B cell (primary cell): Measurements from ENCODE around the gene SCAMP3. TPM values are rescaled to one million over a fixed set of nuclear protein-coding genes. Genes with fewer than 3 reads are reported as not detected.
A peak's percentile ranks its signal among the peaks of the same experiment; 100 is the strongest.

Experiments
- ATAC-seq: fragments of 200-7000 bp; cut with Tn5 transposase; one replicate; pipeline ENCODE4 v1.10.0; 2021; ENCODE audit warnings: low read depth, mild to moderate bottlenecking, moderate number of reproducible peaks, moderate library complexity
- CTCF ChIA-PET: fragments of 350-600 bp; sonication (Branson Sonifier 250); formaldehyde crosslinking; loops from one replicate; lab custom pipeline; 2021; ENCODE audit warnings: antibody characterized with exemption, inconsistent platforms; lab: Charles Lee
- POLR2A ChIA-PET: fragments of 350-600 bp; sonication (Branson Sonifier 250); formaldehyde crosslinking; loops from one replicate; lab custom pipeline; 2021; ENCODE audit warnings: antibody characterized with exemption; lab: Charles Lee
- DNase-seq: peaks from one replicate; pipeline ENCODE4 v3.0.0; 2013
- H2AFZ ChIP-seq: 2 replicates; pipeline ENCODE4 v1.6.1; 2012; ENCODE audit warnings: mild to moderate bottlenecking, low read depth, low read length; ENCODE audit not compliant: insufficient read depth, poor library complexity, severe bottlenecking
- H3K27ac ChIP-seq, 2 donors: 1 replicate in 1 of 2; 2 replicates in 1 of 2; pipeline ENCODE4 v1.5.1; 2012 to 2013; ENCODE audit warnings: low read length in 2 of 2, mild to moderate bottlenecking in 2 of 2, moderate library complexity in 1 of 2
- H3K27me3 ChIP-seq, 4 experiments: fragments of 200-600 bp in 1 of 4; sonication (generic) in 1 of 4; replicated peaks in 1 of 4; 1 replicate in 2 of 4; 2 replicates in 2 of 4; pipeline versions ENCODE4 v1.6.1 to v1.7.0; 2013 to 2016; ENCODE audit warnings: low read length in 3 of 4, mild to moderate bottlenecking in 2 of 4, mixed read lengths in 1 of 4, moderate library complexity in 1 of 4; ENCODE audit not compliant: insufficient read depth in 4 of 4, control insufficient read depth in 3 of 4; ENCODE audit errors: control extremely low read depth in 1 of 4
- H3K36me3 ChIP-seq, 2 experiments: replicated peaks in 1 of 2; 1 replicate in 1 of 2; 2 replicates in 1 of 2; pipeline versions ENCODE4 v1.6.1 to v1.7.1; 2013; ENCODE audit warnings: low read length in 1 of 2; ENCODE audit not compliant: insufficient read depth in 2 of 2, control insufficient read depth in 1 of 2; ENCODE audit errors: control extremely low read depth in 1 of 2, extremely low read depth in 1 of 2
- H3K4me1 ChIP-seq, 2 donors: fragments of 200-600 bp in 1 of 2; sonication (generic) in 1 of 2; 1 replicate in 1 of 2; 2 replicates in 1 of 2; pipeline versions ENCODE4 v1.5.1 to v1.6.1; 2013 to 2017; ENCODE audit warnings: low read length in 2 of 2; ENCODE audit not compliant: control insufficient read depth in 2 of 2, insufficient read depth in 2 of 2
- H3K4me2 ChIP-seq: replicated peaks from 2 replicates; pipeline ENCODE3; 2012; ENCODE audit warnings: mild to moderate bottlenecking, low read depth, low read length; ENCODE audit not compliant: poor library complexity, severe bottlenecking
- H3K4me3 ChIP-seq, 5 experiments: fragments of 200-600 bp in 1 of 5; sonication (generic) in 1 of 5; 1 replicate in 3 of 5; 2 replicates in 2 of 5; pipeline versions ENCODE4 v1.5.1 to v1.7.0; 2011 to 2016; ENCODE audit warnings: low read length in 4 of 5, mild to moderate bottlenecking in 4 of 5, low read depth in 2 of 5, control low read depth in 1 of 5, moderate library complexity in 1 of 5; ENCODE audit not compliant: insufficient read depth in 1 of 5; ENCODE audit errors: control extremely low read depth in 1 of 5, extremely low read depth in 1 of 5
- H3K79me2 ChIP-seq: fragments of 200-600 bp; sonication (generic); one replicate; pipeline ENCODE4 v1.6.0; 2016; ENCODE audit warnings: low read length; ENCODE audit not compliant: control insufficient read depth, insufficient read depth
- H3K9ac ChIP-seq: fragments of 200-600 bp; sonication (generic); 2 replicates; pipeline ENCODE4 v1.6.1; 2017; ENCODE audit warnings: mild to moderate bottlenecking, low read length, moderate library complexity
- H3K9me3 ChIP-seq, 3 donors: one replicate each; pipeline versions ENCODE4 v1.6.1 to v1.7.1; 2013; ENCODE audit warnings: low read length in 2 of 3; ENCODE audit not compliant: control insufficient read depth in 2 of 3, insufficient read depth in 1 of 3; ENCODE audit errors: control extremely low read depth in 1 of 3
- H4K20me1 ChIP-seq: 2 replicates; pipeline ENCODE4 v1.6.0; 2012; ENCODE audit warnings: mild to moderate bottlenecking, low read length; ENCODE audit not compliant: insufficient read depth, control insufficient read depth, poor library complexity, severe bottlenecking
- H3K27ac Mint-ChIP-seq: one replicate; pipeline ENCODE4 v1.8.0; 2021; ENCODE audit warnings: mixed read lengths
- H3K27me3 Mint-ChIP-seq: one replicate; pipeline ENCODE4 v1.8.0; 2021; ENCODE audit warnings: mixed read lengths
- H3K4me1 Mint-ChIP-seq: one replicate; pipeline ENCODE4 v1.8.0; 2021; ENCODE audit warnings: mixed read lengths
- H3K4me3 Mint-ChIP-seq: one replicate; pipeline ENCODE4 v1.8.0; 2021; ENCODE audit warnings: mixed read lengths
- H3K9me3 Mint-ChIP-seq: one replicate; pipeline ENCODE4 v1.8.0; 2022; ENCODE audit warnings: mixed read lengths; ENCODE audit not compliant: insufficient read depth
- EZH2 ChIP-seq: IDR thresholded peaks from 2 replicates; pipeline ENCODE4 v1.6.1; 2012; ENCODE audit warnings: borderline replicate concordance, low read depth, mild to moderate bottlenecking, moderate library complexity, low read length; ENCODE audit not compliant: insufficient read depth, poor library complexity, severe bottlenecking
- WGBS: methylation state at CpG from one replicate; pipeline ENCODE4 v1.1.5; 2013; ENCODE audit warnings: missing lambda C conversion rate; ENCODE audit not compliant: insufficient coverage; 5-methylcytosine and 5-hydroxymethylcytosine counted together
- intact Hi-C: fragments of 100-400 bp; cut with micrococcal nuclease; formaldehyde crosslinking; loops from one replicate; pipeline ENCODE4 v1.10.0; 2022
- polyA plus RNA-seq: library from polyadenylated mRNA; depleted of rRNA; stranded (reverse); fragments of >200 nt; gene quantifications from 2 replicates; pipeline ENCODE4 v1.2.3, GENCODE V29; 2012
- total RNA-seq, 2 donors: library from RNA; stranded (reverse); fragments of 120-200 nt in 1 of 2; gene quantifications; 1 replicate in 1 of 2; 2 replicates in 1 of 2; pipeline versions ENCODE4 v1.2.3 to v1.2.4, GENCODE V29; 2013 to 2022
- TF ChIP-seq, protein P1 (sequence below): fragments of 200-600 bp; IDR thresholded peaks from one replicate; pipeline ENCODE4 v1.8.0; 2022; ENCODE audit warnings: antibody characterized with exemption, mild to moderate bottlenecking

SCAMP3 gene
- total and polyA plus RNA-seq, 2 donors (not counting 1 experiment from before 2014, with no cell fraction given), result 79.8 to 107 TPM

DNA sequence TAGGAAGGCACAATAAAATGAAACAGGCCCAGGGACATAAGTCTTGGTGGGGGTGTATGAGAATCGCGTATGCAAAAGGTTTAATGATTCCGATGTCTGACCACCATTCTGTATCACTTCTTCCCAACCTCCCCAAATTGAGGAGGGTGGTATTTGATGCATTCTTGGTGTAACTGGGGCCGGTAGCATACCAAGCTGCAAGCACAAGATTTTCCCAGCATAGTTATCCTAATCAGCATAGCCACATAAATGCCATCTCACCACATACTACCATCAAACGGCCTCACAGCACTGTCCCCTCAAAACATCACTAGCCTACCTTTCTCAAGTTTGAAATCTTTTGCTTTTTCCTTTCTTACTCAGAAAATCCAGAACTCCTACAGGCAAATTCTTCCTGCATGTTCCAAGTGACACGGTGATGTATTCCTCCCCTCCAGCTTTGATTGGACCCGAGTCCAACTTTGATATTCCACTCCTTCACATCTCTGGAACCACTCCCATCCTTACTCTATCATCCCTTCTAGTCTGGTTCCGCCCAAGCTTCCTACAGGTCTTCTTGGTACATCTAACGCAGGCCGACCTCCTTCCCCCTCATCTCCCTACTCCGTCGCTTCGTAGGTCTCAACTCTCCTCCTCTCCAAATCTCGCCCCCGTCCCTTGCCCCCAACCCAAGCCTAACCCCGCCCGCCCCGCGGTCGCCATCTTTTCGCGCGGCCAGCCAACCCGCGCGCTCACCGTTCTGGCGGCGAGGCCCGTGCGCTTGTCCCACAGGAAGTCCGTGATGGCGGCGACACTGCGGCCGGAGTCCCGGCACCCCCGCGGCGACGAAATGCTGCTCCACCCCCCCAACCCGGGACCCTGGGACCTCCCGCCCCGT is 10.5 kb upstream of the SCAMP3 start:
- H3K9ac ChIP-seq, result peak overlapping the region; percentile 94
- ChIA-PET CTCF (interaction anchor here (1.0 to 1.9 kb wide), 7 partner anchors 11 to 51 kb away, joined by 3 to 17 read pairs (median 6); partner anchors contain the start of genes FDPS and SCAMP3), POLR2A (interaction anchor here (0.6 to 2.3 kb wide), 10 partner anchors 11 to 1282 kb away, joined by 3 to 18 read pairs (median 5); partner anchors contain the start of genes ENTREP3, FDPS, RPS27 and RUSC1)
- H3K27me3 ChIP-seq, result no peaks in the 10 kb centered on the region
- no peak for TF ChIP-seq EZH2
- TF ChIP-seq, protein P1, sequence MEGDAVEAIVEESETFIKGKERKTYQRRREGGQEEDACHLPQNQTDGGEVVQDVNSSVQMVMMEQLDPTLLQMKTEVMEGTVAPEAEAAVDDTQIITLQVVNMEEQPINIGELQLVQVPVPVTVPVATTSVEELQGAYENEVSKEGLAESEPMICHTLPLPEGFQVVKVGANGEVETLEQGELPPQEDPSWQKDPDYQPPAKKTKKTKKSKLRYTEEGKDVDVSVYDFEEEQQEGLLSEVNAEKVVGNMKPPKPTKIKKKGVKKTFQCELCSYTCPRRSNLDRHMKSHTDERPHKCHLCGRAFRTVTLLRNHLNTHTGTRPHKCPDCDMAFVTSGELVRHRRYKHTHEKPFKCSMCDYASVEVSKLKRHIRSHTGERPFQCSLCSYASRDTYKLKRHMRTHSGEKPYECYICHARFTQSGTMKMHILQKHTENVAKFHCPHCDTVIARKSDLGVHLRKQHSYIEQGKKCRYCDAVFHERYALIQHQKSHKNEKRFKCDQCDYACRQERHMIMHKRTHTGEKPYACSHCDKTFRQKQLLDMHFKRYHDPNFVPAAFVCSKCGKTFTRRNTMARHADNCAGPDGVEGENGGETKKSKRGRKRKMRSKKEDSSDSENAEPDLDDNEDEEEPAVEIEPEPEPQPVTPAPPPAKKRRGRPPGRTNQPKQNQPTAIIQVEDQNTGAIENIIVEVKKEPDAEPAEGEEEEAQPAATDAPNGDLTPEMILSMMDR, result no peak
- peaks cover 30% of the 10 kb centered on the region for H4K20me1 ChIP-seq
- Mint-ChIP-seq H3K4me1 (peaks cover 37% of the 10 kb centered on the region), H3K27me3 (no peaks in the 10 kb centered on the region), H3K4me3 (peak overlapping the region; percentile 99), H3K9me3 (no peaks in the 10 kb centered on the region), H3K27ac (peak overlapping the region; percentile 99)
- H3K36me3 ChIP-seq, result peaks cover 0 to 35% of the 10 kb centered on the region in 2 experiments
- intact Hi-C loops, result loop anchor here (1.0 to 5.0 kb wide), 4 partner anchors 10 to 780 kb away; partner anchors contain the start of genes FDPS, LAMTOR2, SCAMP3 and UBQLN4
- H3K9me3 ChIP-seq, result no peaks in the 10 kb centered on the region
- H2AFZ ChIP-seq, result peak overlapping the region; percentile 85
- peak overlapping the region; percentile 68 to 89 for H3K27ac ChIP-seq
- H3K79me2 ChIP-seq, result peaks cover 33% of the 10 kb centered on the region
- peak; percentile 18 for ATAC-seq
- peaks cover 22 to 34% of the 10 kb centered on the region in 2 donors for H3K4me1 ChIP-seq
- H3K4me3 ChIP-seq, result peak overlapping the region; percentile 73 to 93 (median 80)
- H3K4me2 ChIP-seq, result peak overlapping the region; percentile 79
- no peak for DNase-seq
- under 1% methylated on average over 40 of the region's 44 CpGs for WGBS
